ENCODE measurements around the gene POLR2J3.
"Not testable (repeated sequence)": the region's sequence is repeated elsewhere in the genome, so short reads cannot be mapped to it uniquely, and the experiment has no call there.

DNA sequence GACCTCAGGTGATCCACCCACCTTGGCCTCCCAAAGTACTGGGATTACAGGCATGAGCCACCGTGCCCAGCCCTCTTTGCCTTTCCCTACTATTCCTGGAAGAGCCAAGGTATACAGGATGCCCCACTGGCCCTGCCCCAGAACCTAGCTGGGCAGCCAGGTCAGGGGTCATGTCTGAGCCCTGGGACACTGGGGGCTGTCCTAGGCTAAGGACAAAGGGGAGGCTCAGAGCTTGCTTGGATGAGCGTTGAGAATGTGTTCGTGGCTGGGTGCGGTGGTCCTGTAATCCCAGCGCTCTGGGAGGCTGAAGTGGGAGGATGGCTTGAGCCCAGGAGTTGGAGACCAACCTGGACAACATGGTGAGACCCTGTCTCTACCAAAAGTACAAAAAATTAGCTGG lies 6.1 kb upstream of the POLR2J3 start:
- TF ChIP-seq POLR2AphosphoS5 (IDR thresholded peaks at IDR 0.05; ENCODE audit: low read depth, low read length); EP300 (IDR thresholded peaks at IDR 0.05; ENCODE audit: borderline replicate concordance in 1 of 2, low read depth in 1 of 2, low read length in 1 of 2); GATA2 (CRISPR knock-in tag; IDR thresholded peaks at IDR 0.05); GABPA (IDR thresholded peaks at IDR 0.05; ENCODE audit: low read depth): not testable (repeated sequence)
- TF ChIP-seq, protein P1, sequence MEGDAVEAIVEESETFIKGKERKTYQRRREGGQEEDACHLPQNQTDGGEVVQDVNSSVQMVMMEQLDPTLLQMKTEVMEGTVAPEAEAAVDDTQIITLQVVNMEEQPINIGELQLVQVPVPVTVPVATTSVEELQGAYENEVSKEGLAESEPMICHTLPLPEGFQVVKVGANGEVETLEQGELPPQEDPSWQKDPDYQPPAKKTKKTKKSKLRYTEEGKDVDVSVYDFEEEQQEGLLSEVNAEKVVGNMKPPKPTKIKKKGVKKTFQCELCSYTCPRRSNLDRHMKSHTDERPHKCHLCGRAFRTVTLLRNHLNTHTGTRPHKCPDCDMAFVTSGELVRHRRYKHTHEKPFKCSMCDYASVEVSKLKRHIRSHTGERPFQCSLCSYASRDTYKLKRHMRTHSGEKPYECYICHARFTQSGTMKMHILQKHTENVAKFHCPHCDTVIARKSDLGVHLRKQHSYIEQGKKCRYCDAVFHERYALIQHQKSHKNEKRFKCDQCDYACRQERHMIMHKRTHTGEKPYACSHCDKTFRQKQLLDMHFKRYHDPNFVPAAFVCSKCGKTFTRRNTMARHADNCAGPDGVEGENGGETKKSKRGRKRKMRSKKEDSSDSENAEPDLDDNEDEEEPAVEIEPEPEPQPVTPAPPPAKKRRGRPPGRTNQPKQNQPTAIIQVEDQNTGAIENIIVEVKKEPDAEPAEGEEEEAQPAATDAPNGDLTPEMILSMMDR (IDR thresholded peaks at IDR 0.05), result not testable (repeated sequence)
- TF ChIP-seq, protein P2, sequence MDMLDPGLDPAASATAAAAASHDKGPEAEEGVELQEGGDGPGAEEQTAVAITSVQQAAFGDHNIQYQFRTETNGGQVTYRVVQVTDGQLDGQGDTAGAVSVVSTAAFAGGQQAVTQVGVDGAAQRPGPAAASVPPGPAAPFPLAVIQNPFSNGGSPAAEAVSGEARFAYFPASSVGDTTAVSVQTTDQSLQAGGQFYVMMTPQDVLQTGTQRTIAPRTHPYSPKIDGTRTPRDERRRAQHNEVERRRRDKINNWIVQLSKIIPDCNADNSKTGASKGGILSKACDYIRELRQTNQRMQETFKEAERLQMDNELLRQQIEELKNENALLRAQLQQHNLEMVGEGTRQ (IDR thresholded peaks at IDR 0.05; ENCODE audit: borderline replicate concordance, low read depth, low read length), result not testable (repeated sequence)

Data from SK-N-SH (cell line).